HepG2 (cell line): ENCODE results near the gene UBE2M. TPM values are rescaled to one million over a fixed set of nuclear protein-coding genes. Genes with fewer than 3 reads are reported as not detected.
A peak's percentile ranks its signal among the peaks of the same experiment; 100 is the strongest.

Source experiments
- AHR ChIP-seq: IDR thresholded peaks from 2 replicates; pipeline ENCODE4 v1.6.1; 2018; ENCODE audit warnings: missing genetic modification reagents, missing compliant biosample characterization
- BRCA1 ChIP-seq: sonication (generic); formaldehyde crosslinking; IDR thresholded peaks from 2 replicates; pipeline ENCODE4 v1.4.0; 2020; ENCODE audit warnings: missing genetic modification reagents
- MAF1 ChIP-seq: sonication (generic); formaldehyde crosslinking; IDR thresholded peaks from 2 replicates; pipeline ENCODE4 v1.5.0; 2020; ENCODE audit warnings: missing genetic modification reagents, borderline replicate concordance
- SP4 ChIP-seq: sonication (generic); formaldehyde crosslinking; IDR thresholded peaks from 2 replicates; pipeline ENCODE4 v1.8.1; 2023; ENCODE audit warnings: mild to moderate bottlenecking, missing genetic modification reagents
- TBX2 ChIP-seq: sonication (generic); formaldehyde crosslinking; IDR thresholded peaks from 2 replicates; pipeline ENCODE4 v1.5.0; 2020; ENCODE audit warnings: missing genetic modification reagents, mild to moderate bottlenecking, borderline replicate concordance
- TBX3 ChIP-seq: fragments of 450-650 bp; IDR thresholded peaks from 2 replicates; pipeline ENCODE4 v1.6.1; 2017; ENCODE audit warnings: antibody characterized with exemption, mild to moderate bottlenecking, inconsistent platforms, borderline replicate concordance
- TEAD3 ChIP-seq: optimal IDR thresholded peaks from 2 replicates; pipeline ENCODE3; 2016; ENCODE audit warnings: borderline replicate concordance
- ZNF205 ChIP-seq: IDR thresholded peaks from 2 replicates; pipeline ENCODE4 v1.6.1; 2018; ENCODE audit warnings: missing biosample characterization, missing genetic modification reagents
- ZNF333 ChIP-seq: sonication (generic); formaldehyde crosslinking; IDR thresholded peaks from 2 replicates; pipeline ENCODE4 v1.4.0; 2020; ENCODE audit warnings: mild to moderate bottlenecking, missing genetic modification reagents, borderline replicate concordance
- ZNF710 ChIP-seq: sonication (generic); formaldehyde crosslinking; IDR thresholded peaks from 2 replicates; pipeline ENCODE4 v1.5.0; 2020; ENCODE audit warnings: mild to moderate bottlenecking, missing genetic modification reagents, borderline replicate concordance
- ZNF720 ChIP-seq: sonication (generic); formaldehyde crosslinking; IDR thresholded peaks from 2 replicates; pipeline ENCODE4 v1.4.0; 2020; ENCODE audit warnings: missing genetic modification reagents
- ZNF850 ChIP-seq: sonication (generic); formaldehyde crosslinking; conservative IDR thresholded peaks from 2 replicates; pipeline ENCODE4 v1.9.0; 2021; ENCODE audit warnings: mild to moderate bottlenecking, missing genetic modification reagents
- polyA plus RNA-seq, 8 experiments: library from polyadenylated mRNA; depleted of rRNA in 3 of 8; stranded (reverse) in 7 of 8; unstranded in 1 of 8; fragments of >200 nt; fragmentation: Illumina TruSeq in 4 of 8; extraction: Trizol in 4 of 8; gene quantifications; 2 replicates each; pipeline versions ENCODE4 v1.2.1 to v1.2.3, GENCODE V29; 2011 to 2016; ENCODE audit warnings: low read depth in 4 of 8, missing spikeins in 1 of 8, mixed read lengths in 1 of 8; ENCODE audit not compliant: insufficient read depth in 1 of 8
- total RNA-seq, 5 experiments: library from RNA; depleted of rRNA; stranded (reverse); fragments of >200 nt; fragmentation: Illumina TruSeq; extraction: Trizol; gene quantifications; 2 replicates each; pipeline ENCODE4 v1.2.3, GENCODE V29; 2016; ENCODE audit warnings: low read depth in 1 of 5
- TF ChIP-seq, protein P1 (sequence below): sonication (generic); formaldehyde crosslinking; IDR thresholded peaks from 2 replicates; pipeline ENCODE4 v1.5.1; 2020; ENCODE audit warnings: mild to moderate bottlenecking, moderate library complexity, missing genetic modification reagents
- TF ChIP-seq, protein P2 (sequence below): sonication (generic); formaldehyde crosslinking; IDR thresholded peaks from 2 replicates; pipeline ENCODE4 v1.5.0; 2020; ENCODE audit warnings: missing genetic modification reagents, mild to moderate bottlenecking, borderline replicate concordance
- TF ChIP-seq, protein P3 (sequence below): sonication (generic); formaldehyde crosslinking; IDR thresholded peaks from 2 replicates; pipeline ENCODE4 v1.4.0; 2020; ENCODE audit warnings: missing genetic modification reagents
- TF ChIP-seq, protein P4 (sequence below): sonication (generic); formaldehyde crosslinking; IDR thresholded peaks from 2 replicates; pipeline ENCODE4 v1.4.0; 2020; ENCODE audit warnings: missing genetic modification reagents

Gene UBE2M
- total and polyA plus RNA-seq, 2 of the 13 experiments (the other 11 are each of a cell fraction or from before 2014, with no cell fraction given): 36.2 to 50.3 TPM

DNA sequence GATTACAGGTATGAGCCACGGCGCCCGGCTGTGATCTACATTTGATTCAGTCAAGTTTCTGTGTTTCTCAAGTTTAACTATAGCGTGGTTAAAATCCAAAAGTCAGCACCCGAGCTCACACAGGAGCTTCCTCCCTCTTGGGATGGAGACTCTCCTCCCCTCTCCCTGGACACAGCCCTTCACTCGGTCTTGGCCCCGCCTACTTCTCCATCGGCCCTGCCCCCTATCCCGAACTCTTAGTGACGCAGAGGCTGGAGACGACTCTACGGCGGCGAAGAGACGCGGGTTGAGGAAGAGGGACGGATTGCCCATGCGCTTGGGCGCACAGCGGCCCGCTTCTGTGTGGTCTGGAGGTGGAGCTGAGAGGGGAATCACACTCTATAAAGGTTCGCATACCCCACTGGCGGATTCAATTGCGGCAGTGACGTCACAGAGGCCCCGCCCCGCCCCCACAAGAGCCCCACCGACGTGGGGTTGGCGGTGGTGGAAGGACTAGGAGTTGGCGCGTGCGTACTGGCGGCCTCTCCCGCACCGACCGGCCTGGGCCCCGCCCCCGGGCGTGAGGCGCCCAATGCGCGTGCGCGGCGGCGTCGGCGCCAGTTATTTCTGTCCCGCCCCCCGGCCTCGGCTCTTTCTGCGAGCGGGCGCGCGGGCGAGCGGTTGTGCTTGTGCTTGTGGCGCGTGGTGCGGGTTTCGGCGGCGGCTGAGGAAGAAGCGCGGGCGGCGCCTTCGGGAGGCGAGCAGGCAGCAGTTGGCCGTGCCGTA is 14.4 kb downstream of the UBE2M start, which contains the start of gene TRIM28 (continued):
- TF ChIP-seq ZNF720 (CRISPR knock-in tag) (no peak), TBX3 (no peak), ZNF710 (CRISPR knock-in tag) (no peak), ZNF205 (CRISPR knock-in tag) (0 out of 2 replicates have a peak, but pooled peaks have one; percentile 50), ZNF333 (CRISPR knock-in tag) (peak; percentile 58; the same call in 1 of the 2 replicates), MAF1 (CRISPR knock-in tag) (no peak), AHR (CRISPR knock-in tag) (no peak), BRCA1 (CRISPR knock-in tag) (peak; percentile 43; the same call in 1 of the 2 replicates), TEAD3 (CRISPR knock-in tag) (no peak), SP4 (peak; percentile 74), TBX2 (CRISPR knock-in tag) (peak; percentile 16; the same call in 1 of the 2 replicates), ZNF850 (CRISPR knock-in tag) (no peak)
- TF ChIP-seq, protein P1, sequence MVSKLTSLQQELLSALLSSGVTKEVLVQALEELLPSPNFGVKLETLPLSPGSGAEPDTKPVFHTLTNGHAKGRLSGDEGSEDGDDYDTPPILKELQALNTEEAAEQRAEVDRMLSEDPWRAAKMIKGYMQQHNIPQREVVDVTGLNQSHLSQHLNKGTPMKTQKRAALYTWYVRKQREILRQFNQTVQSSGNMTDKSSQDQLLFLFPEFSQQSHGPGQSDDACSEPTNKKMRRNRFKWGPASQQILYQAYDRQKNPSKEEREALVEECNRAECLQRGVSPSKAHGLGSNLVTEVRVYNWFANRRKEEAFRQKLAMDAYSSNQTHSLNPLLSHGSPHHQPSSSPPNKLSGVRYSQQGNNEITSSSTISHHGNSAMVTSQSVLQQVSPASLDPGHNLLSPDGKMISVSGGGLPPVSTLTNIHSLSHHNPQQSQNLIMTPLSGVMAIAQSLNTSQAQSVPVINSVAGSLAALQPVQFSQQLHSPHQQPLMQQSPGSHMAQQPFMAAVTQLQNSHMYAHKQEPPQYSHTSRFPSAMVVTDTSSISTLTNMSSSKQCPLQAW (CRISPR knock-in tag): peak; percentile 80
- TF ChIP-seq, protein P2, sequence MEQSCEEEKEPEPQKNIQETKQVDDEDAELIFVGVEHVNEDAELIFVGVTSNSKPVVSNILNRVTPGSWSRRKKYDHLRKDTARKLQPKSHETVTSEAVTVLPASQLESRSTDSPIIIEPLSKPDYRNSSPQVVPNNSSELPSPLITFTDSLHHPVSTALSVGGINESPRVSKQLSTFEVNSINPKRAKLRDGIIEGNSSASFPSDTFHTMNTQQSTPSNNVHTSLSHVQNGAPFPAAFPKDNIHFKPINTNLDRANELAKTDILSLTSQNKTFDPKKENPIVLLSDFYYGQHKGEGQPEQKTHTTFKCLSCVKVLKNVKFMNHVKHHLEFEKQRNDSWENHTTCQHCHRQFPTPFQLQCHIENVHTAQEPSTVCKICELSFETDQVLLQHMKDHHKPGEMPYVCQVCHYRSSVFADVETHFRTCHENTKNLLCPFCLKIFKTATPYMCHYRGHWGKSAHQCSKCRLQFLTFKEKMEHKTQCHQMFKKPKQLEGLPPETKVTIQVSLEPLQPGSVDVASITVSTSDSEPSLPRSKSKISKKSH (CRISPR knock-in tag): no peak
- TF ChIP-seq, protein P3, sequence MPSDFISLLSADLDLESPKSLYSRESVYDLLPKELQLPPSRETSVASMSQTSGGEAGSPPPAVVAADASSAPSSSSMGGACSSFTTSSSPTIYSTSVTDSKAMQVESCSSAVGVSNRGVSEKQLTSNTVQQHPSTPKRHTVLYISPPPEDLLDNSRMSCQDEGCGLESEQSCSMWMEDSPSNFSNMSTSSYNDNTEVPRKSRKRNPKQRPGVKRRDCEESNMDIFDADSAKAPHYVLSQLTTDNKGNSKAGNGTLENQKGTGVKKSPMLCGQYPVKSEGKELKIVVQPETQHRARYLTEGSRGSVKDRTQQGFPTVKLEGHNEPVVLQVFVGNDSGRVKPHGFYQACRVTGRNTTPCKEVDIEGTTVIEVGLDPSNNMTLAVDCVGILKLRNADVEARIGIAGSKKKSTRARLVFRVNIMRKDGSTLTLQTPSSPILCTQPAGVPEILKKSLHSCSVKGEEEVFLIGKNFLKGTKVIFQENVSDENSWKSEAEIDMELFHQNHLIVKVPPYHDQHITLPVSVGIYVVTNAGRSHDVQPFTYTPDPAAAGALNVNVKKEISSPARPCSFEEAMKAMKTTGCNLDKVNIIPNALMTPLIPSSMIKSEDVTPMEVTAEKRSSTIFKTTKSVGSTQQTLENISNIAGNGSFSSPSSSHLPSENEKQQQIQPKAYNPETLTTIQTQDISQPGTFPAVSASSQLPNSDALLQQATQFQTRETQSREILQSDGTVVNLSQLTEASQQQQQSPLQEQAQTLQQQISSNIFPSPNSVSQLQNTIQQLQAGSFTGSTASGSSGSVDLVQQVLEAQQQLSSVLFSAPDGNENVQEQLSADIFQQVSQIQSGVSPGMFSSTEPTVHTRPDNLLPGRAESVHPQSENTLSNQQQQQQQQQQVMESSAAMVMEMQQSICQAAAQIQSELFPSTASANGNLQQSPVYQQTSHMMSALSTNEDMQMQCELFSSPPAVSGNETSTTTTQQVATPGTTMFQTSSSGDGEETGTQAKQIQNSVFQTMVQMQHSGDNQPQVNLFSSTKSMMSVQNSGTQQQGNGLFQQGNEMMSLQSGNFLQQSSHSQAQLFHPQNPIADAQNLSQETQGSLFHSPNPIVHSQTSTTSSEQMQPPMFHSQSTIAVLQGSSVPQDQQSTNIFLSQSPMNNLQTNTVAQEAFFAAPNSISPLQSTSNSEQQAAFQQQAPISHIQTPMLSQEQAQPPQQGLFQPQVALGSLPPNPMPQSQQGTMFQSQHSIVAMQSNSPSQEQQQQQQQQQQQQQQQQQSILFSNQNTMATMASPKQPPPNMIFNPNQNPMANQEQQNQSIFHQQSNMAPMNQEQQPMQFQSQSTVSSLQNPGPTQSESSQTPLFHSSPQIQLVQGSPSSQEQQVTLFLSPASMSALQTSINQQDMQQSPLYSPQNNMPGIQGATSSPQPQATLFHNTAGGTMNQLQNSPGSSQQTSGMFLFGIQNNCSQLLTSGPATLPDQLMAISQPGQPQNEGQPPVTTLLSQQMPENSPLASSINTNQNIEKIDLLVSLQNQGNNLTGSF: no peak
- TF ChIP-seq, protein P4, sequence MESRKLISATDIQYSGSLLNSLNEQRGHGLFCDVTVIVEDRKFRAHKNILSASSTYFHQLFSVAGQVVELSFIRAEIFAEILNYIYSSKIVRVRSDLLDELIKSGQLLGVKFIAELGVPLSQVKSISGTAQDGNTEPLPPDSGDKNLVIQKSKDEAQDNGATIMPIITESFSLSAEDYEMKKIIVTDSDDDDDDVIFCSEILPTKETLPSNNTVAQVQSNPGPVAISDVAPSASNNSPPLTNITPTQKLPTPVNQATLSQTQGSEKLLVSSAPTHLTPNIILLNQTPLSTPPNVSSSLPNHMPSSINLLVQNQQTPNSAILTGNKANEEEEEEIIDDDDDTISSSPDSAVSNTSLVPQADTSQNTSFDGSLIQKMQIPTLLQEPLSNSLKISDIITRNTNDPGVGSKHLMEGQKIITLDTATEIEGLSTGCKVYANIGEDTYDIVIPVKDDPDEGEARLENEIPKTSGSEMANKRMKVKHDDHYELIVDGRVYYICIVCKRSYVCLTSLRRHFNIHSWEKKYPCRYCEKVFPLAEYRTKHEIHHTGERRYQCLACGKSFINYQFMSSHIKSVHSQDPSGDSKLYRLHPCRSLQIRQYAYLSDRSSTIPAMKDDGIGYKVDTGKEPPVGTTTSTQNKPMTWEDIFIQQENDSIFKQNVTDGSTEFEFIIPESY: no peak
